ENCODE results near the gene PTPN9. TPM values are rescaled to one million over a fixed set of nuclear protein-coding genes. Genes with fewer than 3 reads are reported as not detected.

The PTPN9 gene
- total and polyA plus RNA-seq, 2 of the 13 experiments (the other 11 are each of a cell fraction or from before 2014, with no cell fraction given), result 16.6 to 19.9 TPM

- peak; percentile 32; the same call in 1 of the 2 replicates for TF ChIP-seq FOXJ3 (CRISPR knock-in tag; IDR thresholded peaks at IDR 0.05; ENCODE audit: borderline replicate concordance)
- no peak for TF ChIP-seq CERS6 (CRISPR knock-in tag; IDR thresholded peaks at IDR 0.05)
- peak; percentile 51 for TF ChIP-seq NCOA2 (CRISPR knock-in tag; IDR thresholded peaks at IDR 0.05)
- no peak for TF ChIP-seq MYNN (CRISPR knock-in tag; IDR thresholded peaks at IDR 0.05; ENCODE audit: low read depth)
- TF ChIP-seq ZNF136 (CRISPR knock-in tag; IDR thresholded peaks at IDR 0.05; ENCODE audit: low read depth), result no peak; the same call in 1 of the 2 replicates
- TF ChIP-seq RBM22 (optimal IDR thresholded peaks at IDR 0.05; ENCODE audit: low read length), result no peak
- TF ChIP-seq ATF5 (CRISPR knock-in tag; IDR thresholded peaks at IDR 0.05; ENCODE audit: low read depth), result no peak
- no peak for TF ChIP-seq NCOA1 (CRISPR knock-in tag; IDR thresholded peaks at IDR 0.05)
- TF ChIP-seq ZSCAN29 (CRISPR knock-in tag; conservative IDR thresholded peaks at IDR 0.05), result no peak
- TF ChIP-seq CCAR2 (optimal IDR thresholded peaks at IDR 0.05; ENCODE audit: low read depth, low read length), result no peak
- peak; percentile 69; the same call in 1 of the 2 replicates for TF ChIP-seq ZNF331 (CRISPR knock-in tag; IDR thresholded peaks at IDR 0.05)
- TF ChIP-seq TAF1 (CRISPR knock-in tag; IDR thresholded peaks at IDR 0.05), result peak; percentile 73; the same call in 1 of the 2 replicates
- TF ChIP-seq ZBTB4 (CRISPR knock-in tag; IDR thresholded peaks at IDR 0.05; ENCODE audit: borderline replicate concordance), result no peak
- no peak for TF ChIP-seq RELA (CRISPR knock-in tag; IDR thresholded peaks at IDR 0.05)
- no peak for TF ChIP-seq ZNF776 (CRISPR knock-in tag; IDR thresholded peaks at IDR 0.05)
- no peak for TF ChIP-seq ZNF318 (CRISPR knock-in tag; IDR thresholded peaks at IDR 0.05)
- TF ChIP-seq NBN (conservative IDR thresholded peaks at IDR 0.05), result no peak
Observed at GRCh38 chr15:75453703-75454470, 125.2 kb downstream of the PTPN9 start (continued).

Measured in HepG2 (cell line).